Stimulated activated memory B cell treated with anti-CD40 and anti-IgM and Interleukin-4, amounts not matched to agents 10 μg/mL and 1 μg/mL and 100 μg/mL, for 72 hours (primary cell): ENCODE measurements around the gene BLTP2.
A peak's percentile ranks its signal among the peaks of the same experiment; 100 is the strongest.
"Not testable (repeated sequence)": the region's sequence is repeated elsewhere in the genome, so short reads cannot be mapped to it uniquely, and the experiment has no call there.

Experiments
- ATAC-seq: fragments of 150-1000 bp; cut with Tn5 transposase; 2 replicates; pipeline ENCODE4 v1.10.0; 2021
- H3K27ac Mint-ChIP-seq: one replicate; pipeline ENCODE4 v1.8.0; 2022; ENCODE audit warnings: mild to moderate bottlenecking, mixed read lengths
- H3K27me3 Mint-ChIP-seq: one replicate; pipeline ENCODE4 v1.8.0; 2022; ENCODE audit warnings: mixed read lengths
- H3K36me3 Mint-ChIP-seq: one replicate; pipeline ENCODE4 v1.8.0; 2022; ENCODE audit warnings: mixed read lengths
- H3K4me1 Mint-ChIP-seq: one replicate; pipeline ENCODE4 v1.8.0; 2022; ENCODE audit warnings: mixed read lengths
- H3K4me3 Mint-ChIP-seq: one replicate; pipeline ENCODE4 v1.8.0; 2022; ENCODE audit warnings: mild to moderate bottlenecking, moderate library complexity, mixed read lengths
- H3K9me3 Mint-ChIP-seq: one replicate; pipeline ENCODE4 v1.8.0; 2022; ENCODE audit warnings: mixed read lengths

Gene BLTP2

DNA sequence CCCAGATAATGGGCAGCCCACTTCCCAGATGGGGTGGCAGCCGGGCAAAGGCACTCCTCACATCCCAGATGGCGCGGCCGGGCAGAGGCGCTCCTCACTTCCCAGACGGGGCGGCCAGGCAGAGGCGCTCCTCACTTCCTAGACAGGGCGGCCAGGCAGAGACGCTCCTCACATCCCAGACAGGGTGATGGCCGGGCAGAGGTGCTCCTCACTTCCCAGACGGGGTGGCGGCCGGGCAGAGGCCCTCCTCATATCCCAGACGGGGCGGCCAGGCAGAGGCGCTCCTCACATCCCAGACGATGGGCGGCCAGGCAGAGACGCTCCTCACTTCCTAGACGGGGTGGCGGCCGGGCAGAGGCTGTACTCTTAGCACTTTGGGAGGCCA lies 14.5 kb upstream of the BLTP2 start:
- H3K4me3 Mint-ChIP-seq, H3K9me3 Mint-ChIP-seq, ATAC-seq, H3K27me3 Mint-ChIP-seq: not testable (repeated sequence)
- peak overlapping the region; percentile 5 for H3K27ac Mint-ChIP-seq
- H3K36me3 Mint-ChIP-seq: peaks cover 43% of the 10 kb centered on the region
- H3K4me1 Mint-ChIP-seq: peaks cover 51% of the 10 kb centered on the region

DNA sequence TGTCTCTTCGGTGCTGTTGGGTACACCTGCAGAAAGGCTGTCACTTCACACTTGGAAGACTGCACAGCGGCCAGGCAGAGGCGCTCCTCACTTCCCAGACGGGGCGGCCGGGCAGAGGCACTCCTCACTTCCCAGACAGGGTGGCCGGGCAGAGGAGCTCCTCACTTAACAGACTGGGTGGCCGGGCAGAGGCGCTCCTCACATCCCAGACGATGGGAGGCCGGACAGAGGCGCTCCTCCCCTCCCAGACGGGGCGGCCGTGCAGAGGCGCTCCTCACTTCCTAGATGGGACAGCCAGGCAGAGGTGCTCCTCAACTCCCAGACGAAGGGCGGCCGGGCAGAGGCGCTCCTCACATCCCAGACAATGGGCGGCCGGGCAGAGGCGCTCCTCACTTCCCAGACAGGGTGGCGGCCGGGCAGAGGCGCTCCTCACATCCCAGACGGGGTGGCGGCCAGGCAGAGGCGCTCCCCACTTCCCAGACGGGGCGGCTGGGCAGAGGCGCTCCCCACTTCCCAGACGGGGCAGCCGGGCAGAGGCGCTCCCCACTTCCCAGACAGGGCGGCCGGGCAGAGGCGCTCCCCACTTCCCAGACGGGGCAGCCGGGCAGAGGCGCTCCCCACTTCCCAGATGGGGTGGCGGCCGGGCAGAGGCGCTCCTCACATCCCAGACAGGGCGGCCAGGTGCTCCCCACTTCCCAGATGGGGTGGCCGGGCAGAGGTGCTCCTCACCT lies 14.0 kb upstream of the BLTP2 start:
- not testable (repeated sequence) for H3K9me3 Mint-ChIP-seq, H3K4me3 Mint-ChIP-seq, H3K27ac Mint-ChIP-seq, ATAC-seq, H3K27me3 Mint-ChIP-seq
- H3K4me1 Mint-ChIP-seq: peaks cover 46% of the 10 kb centered on the region
- peaks cover 45% of the 10 kb centered on the region for H3K36me3 Mint-ChIP-seq

- Mint-ChIP-seq H3K4me1 (peaks cover 40% of the 10 kb centered on the region), H3K36me3 (peaks cover 46% of the 10 kb centered on the region)
- ATAC-seq, H3K4me3 Mint-ChIP-seq, H3K27ac Mint-ChIP-seq, H3K9me3 Mint-ChIP-seq, H3K27me3 Mint-ChIP-seq: not testable (repeated sequence)
Observed at GRCh38 chr17:28658342-28658741, 13.4 kb upstream of the BLTP2 start.

DNA sequence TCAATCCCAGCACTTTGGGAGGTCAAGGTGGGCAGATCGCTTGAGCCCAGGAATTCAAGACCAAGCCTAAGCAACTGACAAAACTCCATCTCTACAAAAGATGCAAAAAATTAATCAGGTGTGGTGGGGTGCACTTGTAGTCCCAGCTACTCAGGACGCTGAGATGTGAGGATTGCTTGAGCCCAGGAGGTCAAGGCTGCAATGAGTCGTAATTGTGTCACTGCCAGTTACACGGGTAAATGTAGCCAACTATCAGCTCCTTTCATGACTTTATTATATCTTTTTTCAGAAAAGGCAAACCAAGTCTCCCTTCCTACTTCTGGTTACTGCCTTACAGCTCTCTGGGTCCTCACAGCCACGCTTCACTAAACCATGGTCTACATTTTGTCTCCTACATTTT lies 12.8 kb upstream of the BLTP2 start:
- H3K27me3 Mint-ChIP-seq: no peaks in the 10 kb centered on the region
- H3K36me3 Mint-ChIP-seq: peaks cover 48% of the 10 kb centered on the region
- no peaks in the 10 kb centered on the region for H3K9me3 Mint-ChIP-seq
- no peak overlapping the region for H3K27ac Mint-ChIP-seq
- H3K4me3 Mint-ChIP-seq: no peak overlapping the region
- ATAC-seq: no peak
- H3K4me1 Mint-ChIP-seq: peaks cover 34% of the 10 kb centered on the region

DNA sequence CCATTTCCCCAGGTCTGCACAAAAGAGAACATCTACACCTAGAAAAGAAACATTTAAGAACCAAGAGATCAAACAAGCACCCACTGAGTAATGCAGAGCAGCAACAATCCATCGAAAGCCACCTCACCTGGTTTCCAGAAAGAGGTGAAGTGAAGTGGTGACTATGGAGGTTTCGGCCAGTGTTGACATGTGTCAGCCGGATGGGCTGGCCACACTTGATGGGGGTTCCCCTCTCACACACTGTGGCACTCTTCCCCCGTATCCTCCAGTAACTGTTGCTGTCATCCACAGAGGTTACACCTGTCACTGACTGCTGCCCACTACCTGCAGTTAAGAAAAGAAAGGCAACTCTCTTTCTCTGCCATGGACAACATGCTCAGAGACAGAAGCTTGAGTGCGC lies 10.2 kb upstream of the BLTP2 start:
- H3K9me3 Mint-ChIP-seq: no peaks in the 10 kb centered on the region
- no peaks in the 10 kb centered on the region for H3K27me3 Mint-ChIP-seq
- H3K4me3 Mint-ChIP-seq: no peak overlapping the region
- H3K36me3 Mint-ChIP-seq: peaks cover 54% of the 10 kb centered on the region
- H3K27ac Mint-ChIP-seq: no peak overlapping the region
- no peak for ATAC-seq
- H3K4me1 Mint-ChIP-seq: peaks cover 21% of the 10 kb centered on the region

- no peak for ATAC-seq
- Mint-ChIP-seq H3K4me1 (peaks cover 25% of the 10 kb centered on the region), H3K27ac (no peak overlapping the region), H3K4me3 (no peak overlapping the region), H3K36me3 (peaks cover 30% of the 10 kb centered on the region), H3K9me3 (no peaks in the 10 kb centered on the region), H3K27me3 (no peaks in the 10 kb centered on the region)
Observed at GRCh38 chr17:28648698-28649097, 3.7 kb upstream of the BLTP2 start.

DNA sequence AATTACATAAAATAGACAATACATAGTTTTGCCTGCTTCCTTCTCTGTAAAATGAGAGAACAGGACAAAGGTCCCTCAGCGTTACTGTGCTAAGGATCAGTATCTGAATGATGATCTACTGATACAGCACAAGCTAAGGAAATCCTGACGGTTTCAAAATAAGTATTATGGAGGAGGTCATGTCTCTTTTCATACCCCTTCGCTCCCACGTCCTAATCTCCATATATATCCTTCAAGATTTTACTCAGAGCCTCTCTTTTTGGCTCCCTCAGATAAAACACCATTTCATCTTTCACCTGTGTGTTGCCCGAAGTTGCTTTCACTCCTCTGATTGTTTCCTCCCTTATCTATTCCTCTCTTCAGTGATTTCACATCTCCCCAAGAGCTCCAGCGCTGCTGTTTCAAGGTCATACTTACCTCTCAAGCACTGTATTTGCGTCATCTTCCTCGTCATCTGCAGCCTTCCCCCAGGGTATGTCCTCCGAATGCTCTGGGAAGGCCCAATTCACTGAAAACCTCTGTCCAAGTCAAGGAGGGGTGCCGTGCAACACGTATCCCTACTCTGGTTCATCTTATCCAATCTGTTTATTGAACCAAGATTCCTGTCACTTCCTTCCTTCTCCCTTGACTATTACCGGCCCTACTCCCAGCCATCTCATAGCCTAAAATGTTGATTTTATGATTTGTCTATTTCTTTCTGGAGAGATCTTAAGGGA lies 1.2 kb upstream of the BLTP2 start:
- Mint-ChIP-seq H3K36me3 (peaks cover 33% of the 10 kb centered on the region), H3K27me3 (no peaks in the 10 kb centered on the region), H3K27ac (peak overlapping the region; percentile 90), H3K9me3 (no peaks in the 10 kb centered on the region), H3K4me3 (peak overlapping the region; percentile 92), H3K4me1 (peaks cover 37% of the 10 kb centered on the region)
- no peak for ATAC-seq

GRCh38 chr17:28645576-28645939 lies 600 bp upstream of the BLTP2 start:
- peak overlapping the region; percentile 92 for H3K4me3 Mint-ChIP-seq
- no peak for ATAC-seq
- no peaks in the 10 kb centered on the region for H3K27me3 Mint-ChIP-seq
- H3K27ac Mint-ChIP-seq: peak overlapping the region; percentile 90
- H3K4me1 Mint-ChIP-seq: peaks cover 37% of the 10 kb centered on the region
- H3K9me3 Mint-ChIP-seq: no peaks in the 10 kb centered on the region
- H3K36me3 Mint-ChIP-seq: peaks cover 32% of the 10 kb centered on the region

DNA sequence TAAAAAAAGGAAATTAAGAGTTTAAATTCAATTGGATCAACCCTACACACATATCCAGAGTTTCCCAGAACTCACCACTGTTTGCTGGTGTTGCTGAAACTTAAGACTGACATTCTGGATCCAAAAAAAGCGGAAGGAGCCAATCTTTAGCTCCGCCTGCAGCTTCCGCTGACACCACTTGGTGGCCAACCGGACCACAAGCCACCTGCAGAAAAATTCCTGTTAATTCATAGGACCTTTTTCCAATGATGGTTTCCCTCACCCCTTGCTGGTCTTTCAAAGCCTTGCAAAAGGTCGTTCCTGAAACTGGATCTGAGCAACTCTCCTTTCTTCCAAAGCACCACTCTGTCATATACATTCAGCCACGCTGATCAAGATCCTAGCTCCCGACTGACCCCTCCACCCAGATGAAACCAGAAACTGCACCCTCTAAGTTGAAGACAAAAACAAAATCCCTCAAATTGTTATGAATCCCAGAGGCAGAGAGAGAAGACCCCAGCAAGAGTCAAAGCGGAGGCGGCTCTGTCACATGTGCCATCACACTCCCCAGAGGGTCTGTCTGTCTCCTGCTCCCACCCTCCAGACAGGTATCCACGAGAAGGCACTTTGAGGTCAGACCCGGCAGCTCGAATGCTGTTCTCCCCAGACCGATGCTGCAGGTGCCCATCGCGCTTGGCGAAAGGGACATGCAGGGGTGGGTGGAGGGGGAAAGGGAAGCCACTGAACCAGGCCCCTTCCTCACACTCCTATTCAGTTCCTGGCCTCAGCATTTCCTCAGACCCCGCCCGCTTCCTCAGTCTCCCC lies 773 bp downstream of the BLTP2 start:
- Mint-ChIP-seq H3K27ac (peak overlapping the region; percentile 90), H3K9me3 (no peaks in the 10 kb centered on the region), H3K36me3 (peaks cover 42% of the 10 kb centered on the region), H3K4me3 (peak overlapping the region; percentile 92), H3K4me1 (peaks cover 37% of the 10 kb centered on the region), H3K27me3 (no peaks in the 10 kb centered on the region)
- ATAC-seq: peak; percentile 27

GRCh38 chr17:28641579-28641978 lies 3.4 kb downstream of the BLTP2 start:
- no peak for ATAC-seq
- Mint-ChIP-seq H3K36me3 (peaks cover 56% of the 10 kb centered on the region), H3K27me3 (no peaks in the 10 kb centered on the region), H3K4me1 (peaks cover 48% of the 10 kb centered on the region), H3K4me3 (no peak overlapping the region), H3K27ac (no peak overlapping the region), H3K9me3 (no peaks in the 10 kb centered on the region)

- Mint-ChIP-seq H3K4me1 (peaks cover 36% of the 10 kb centered on the region), H3K4me3 (no peak overlapping the region), H3K36me3 (peaks cover 93% of the 10 kb centered on the region), H3K27me3 (no peaks in the 10 kb centered on the region), H3K9me3 (no peaks in the 10 kb centered on the region), H3K27ac (no peak overlapping the region)
- ATAC-seq: no peak
Observed at GRCh38 chr17:28635506-28635905, 9.5 kb downstream of the BLTP2 start.

- no peak overlapping the region for H3K4me3 Mint-ChIP-seq
- H3K27me3 Mint-ChIP-seq: no peaks in the 10 kb centered on the region
- H3K36me3 Mint-ChIP-seq: peaks cover 83% of the 10 kb centered on the region
- H3K9me3 Mint-ChIP-seq: no peaks in the 10 kb centered on the region
- peaks cover 36% of the 10 kb centered on the region for H3K4me1 Mint-ChIP-seq
- H3K27ac Mint-ChIP-seq: no peak overlapping the region
- ATAC-seq: no peak
Observed at GRCh38 chr17:28634206-28634865, 10.6 kb downstream of the BLTP2 start.

GRCh38 chr17:28626818-28627217 lies 18.1 kb downstream of the BLTP2 start:
- peak overlapping the region; percentile 10 for H3K27ac Mint-ChIP-seq
- no peak overlapping the region for H3K4me3 Mint-ChIP-seq
- no peak for ATAC-seq
- no peaks in the 10 kb centered on the region for H3K9me3 Mint-ChIP-seq
- peaks cover 77% of the 10 kb centered on the region for H3K36me3 Mint-ChIP-seq
- no peaks in the 10 kb centered on the region for H3K27me3 Mint-ChIP-seq
- peaks cover 14% of the 10 kb centered on the region for H3K4me1 Mint-ChIP-seq

GRCh38 chr17:28624148-28624547 lies 20.8 kb downstream of the BLTP2 start:
- H3K9me3 Mint-ChIP-seq: no peaks in the 10 kb centered on the region
- H3K4me1 Mint-ChIP-seq: peaks cover 14% of the 10 kb centered on the region
- no peak for ATAC-seq
- H3K27me3 Mint-ChIP-seq: no peaks in the 10 kb centered on the region
- no peak overlapping the region for H3K27ac Mint-ChIP-seq
- no peak overlapping the region for H3K4me3 Mint-ChIP-seq
- H3K36me3 Mint-ChIP-seq: peaks cover 92% of the 10 kb centered on the region

DNA sequence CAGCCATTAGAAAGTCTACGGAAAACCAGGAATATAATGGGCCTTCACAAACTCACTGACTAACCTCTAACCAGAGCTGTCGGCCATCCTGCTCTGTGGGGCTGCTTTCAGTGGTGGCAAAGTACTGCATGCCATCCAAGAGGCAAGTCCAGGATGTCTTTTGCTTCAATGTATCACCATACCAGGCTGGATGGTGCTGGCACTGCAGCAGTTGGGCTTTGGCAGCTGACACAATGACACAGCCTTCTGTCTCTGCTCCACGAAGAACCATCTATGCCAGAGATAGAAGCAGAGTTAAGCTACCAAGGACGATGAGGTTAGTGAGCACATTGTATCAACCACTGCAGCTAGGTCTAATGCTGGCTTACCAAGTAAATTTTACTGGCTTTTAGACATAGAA lies 21.3 kb downstream of the BLTP2 start:
- ATAC-seq: no peak
- Mint-ChIP-seq H3K27me3 (no peaks in the 10 kb centered on the region), H3K4me3 (no peak overlapping the region), H3K27ac (no peak overlapping the region), H3K4me1 (peaks cover 14% of the 10 kb centered on the region), H3K36me3 (peaks cover 94% of the 10 kb centered on the region), H3K9me3 (no peaks in the 10 kb centered on the region)
